HG02981 (cell line): ENCODE data around the gene HES4.
"Not testable (repeated sequence)": the region's sequence is repeated elsewhere in the genome, so short reads cannot be mapped to it uniquely, and the experiment has no call there.

ENCODE experiments used
- ATAC-seq: cut with Tn5 transposase; IDR thresholded peaks from one replicate; pipeline ENCODE4 v1.9.1; 2021; ENCODE audit warnings: mild to moderate bottlenecking, moderate library complexity; ENCODE audit not compliant: unreplicated experiment

Gene HES4

DNA sequence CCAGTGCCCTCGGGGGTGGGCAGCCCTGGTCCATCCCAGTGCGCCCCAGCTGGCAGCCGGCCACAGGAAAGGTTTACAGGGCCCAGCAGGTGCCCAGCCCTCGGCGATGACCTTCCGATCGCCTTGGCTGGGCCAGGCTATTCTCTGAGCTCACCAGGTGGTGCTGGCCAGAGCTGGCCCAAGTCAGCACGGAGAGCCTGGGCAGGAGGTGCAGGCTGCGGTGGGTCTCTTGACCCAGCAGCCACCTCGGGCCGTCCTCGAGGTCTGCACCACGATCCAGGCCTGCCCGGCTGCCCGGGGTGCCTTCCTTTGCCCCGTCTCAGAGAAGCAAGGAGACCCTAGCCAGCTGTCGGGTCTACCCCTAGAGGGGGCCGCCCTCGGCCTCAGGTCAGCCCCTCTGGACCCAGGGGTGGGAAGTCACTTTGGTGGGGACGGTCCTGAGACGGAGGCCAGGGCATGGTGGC, 18.4 kb downstream of the HES4 start:
- no peak for ATAC-seq

DNA sequence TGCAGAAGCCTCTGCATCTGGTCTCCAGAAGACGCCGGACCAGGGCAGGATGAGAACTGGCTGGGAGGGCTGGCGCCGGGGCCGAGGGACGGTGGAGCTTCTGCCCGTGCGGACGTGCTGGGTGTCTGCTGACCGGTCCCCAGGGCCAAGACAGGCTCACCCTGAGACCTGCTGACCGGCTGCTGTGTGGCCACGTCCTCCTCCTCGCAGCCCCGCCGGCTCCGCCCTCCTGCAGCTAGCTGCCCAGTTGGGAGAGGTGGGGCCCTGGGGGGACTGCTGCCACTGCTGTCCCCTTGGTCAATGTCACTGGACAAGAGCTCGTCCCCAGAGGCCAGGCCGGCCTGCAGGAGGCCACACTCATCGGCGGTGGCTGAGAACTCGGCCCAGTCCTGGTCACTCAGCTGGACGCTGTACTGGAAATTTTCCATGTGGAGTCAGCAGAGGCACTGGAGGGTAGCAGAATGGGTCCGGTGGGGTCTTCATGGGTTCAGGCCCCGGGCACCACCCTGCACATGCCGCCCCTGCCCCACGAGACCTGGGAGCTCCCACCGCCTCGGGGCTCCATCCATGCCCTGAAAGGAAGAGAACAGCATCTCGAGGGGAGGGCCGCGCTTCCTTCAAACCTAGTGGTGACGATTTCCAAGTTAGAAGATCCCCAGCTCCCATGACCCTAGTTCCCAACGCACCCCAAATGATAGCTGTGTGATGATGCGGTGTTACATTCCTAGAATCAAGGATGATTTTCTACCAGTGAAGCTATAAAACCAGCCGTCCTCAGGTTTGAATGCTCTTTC, 19.1 kb downstream of the HES4 start:
- ATAC-seq, result no peak

DNA sequence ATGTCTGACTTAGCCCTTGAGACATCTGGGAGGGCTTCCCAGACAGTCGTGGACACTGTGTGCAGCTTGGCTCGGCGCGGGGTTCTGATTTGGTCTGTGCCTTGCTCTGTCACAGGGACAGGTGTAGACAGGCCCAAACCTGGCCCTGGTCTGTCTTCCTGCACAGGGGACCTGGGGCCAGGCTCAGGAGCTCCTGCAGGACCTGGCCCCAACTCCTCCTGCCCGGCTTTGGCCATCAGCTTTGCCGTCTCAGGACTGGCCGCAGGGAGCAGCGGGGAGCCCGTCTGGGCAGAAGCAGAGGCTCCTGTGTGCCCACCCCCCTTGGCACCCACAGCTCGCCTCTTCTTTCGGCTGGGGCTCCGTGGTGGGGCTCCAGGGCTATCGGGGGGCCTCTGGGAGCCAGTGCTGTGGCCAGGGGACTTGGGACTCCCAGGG, 19.7 kb downstream of the HES4 start:
- ATAC-seq, result no peak

DNA sequence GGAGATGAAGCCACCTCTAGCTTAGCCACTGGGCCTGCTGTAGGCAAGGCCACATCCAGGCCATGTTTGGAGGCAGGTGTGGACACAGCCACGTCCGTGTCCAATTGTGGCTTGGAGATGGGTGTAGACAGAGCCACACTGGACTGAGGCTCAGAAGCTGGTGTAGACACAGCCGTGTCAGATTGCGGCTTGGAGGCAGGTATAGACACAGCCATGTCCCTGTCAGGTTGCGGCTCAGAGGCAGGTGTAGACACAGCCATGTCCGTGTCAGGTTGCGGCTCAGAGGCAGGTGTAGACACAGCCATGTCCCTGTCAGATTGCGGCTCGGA, 20.2 kb downstream of the HES4 start:
- ATAC-seq, result no peak

DNA sequence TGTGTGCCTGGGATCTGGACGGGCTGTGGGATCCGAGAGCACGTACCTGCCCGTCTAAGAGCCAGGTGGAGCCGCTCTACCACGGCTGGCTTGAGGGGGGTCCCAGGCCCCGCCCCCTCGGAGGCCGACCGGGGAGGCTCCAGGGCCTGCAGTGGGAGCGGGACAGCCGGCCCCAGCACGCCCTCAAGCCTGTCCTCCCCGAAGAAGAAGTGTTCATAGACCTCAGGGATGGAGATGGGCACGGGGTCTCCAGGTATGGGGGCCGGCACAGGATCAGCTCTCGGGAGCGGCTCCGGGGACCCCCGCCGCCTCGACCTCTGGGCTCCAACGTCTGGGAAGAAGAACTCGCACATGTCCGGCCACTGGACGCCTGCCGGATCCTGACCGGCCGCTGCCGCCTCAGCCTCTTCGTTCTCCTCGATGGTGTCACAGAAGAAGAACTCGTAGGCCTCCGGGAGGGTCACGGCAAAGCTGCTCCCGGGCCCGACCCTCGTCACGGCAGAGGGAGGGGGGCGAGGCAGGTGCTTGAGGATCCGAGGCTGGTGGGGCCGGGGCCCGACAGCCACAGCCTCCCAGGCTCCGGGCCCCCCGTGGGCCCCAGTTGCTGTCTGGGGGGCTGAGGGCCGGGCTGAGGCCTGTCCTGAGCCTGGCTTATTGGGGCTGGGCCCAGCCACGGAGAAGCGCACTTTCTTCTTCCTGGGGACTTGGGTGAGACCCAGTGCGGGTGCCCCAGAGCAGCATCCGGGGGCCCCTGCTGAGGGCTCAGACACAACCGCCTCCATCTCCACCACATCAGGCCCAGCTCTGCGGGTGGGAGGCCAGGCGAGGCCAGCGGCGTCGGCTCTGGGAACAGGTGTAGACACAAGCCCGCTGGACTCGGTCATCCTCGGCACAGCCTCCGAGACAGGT, 20.8 kb downstream of the HES4 start:
- no peak for ATAC-seq

DNA sequence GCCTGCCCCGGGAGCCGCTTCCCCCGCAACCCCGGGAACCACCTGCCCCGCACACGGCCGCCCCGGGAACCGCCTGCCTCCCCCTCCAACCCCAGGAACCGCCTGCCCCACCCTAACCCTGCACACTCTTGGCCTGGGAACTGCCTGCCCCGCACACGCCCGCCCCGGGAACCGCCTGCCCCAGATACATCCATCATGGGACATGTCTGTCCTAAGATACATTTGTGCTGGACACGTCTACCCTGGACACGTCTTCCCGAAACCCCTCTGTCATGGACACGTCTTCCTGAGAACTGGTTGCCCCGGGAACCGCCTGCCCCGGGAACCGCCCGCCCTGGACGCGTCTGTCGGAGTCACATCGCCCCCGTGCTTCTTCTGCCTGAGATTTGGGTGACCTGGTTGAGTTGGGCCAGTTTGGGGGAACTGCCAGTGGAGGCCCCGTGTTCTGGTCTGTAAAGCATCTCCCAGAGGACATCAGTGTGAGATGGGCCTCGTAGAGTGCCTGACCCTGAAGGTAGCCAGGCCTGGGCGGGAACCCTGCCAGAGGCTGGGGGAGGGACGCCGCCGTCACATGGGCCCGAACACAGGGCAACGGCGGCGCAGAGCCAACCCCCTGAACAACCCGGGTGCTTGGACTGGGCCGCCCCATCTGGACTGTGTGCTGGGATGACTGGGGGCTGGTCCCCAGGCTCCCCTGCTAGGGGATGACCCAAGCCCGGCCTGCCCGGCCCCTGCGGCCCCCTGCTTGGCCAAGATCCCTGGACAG, 21.6 kb downstream of the HES4 start:
- ATAC-seq, result no peak

DNA sequence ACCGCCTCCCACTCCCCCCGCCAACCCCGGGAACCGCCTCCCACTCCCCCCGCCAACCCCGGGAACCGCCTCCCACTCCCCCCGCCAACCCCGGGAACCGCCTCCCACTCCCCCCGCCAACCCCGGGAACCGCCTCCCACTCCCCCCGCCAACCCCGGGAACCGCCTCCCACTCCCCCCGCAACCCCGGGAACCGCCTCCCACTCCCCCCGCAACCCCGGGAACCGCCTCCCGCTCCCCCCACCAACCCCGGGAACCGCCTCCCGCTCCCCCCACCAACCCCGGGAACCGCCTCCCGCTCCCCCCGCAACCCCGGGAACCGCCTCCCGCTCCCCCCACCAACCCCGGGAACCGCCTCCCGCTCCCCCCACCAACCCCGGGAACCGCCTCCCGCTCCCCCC, 23.1 kb downstream of the HES4 start:
- ATAC-seq, result not testable (repeated sequence)

DNA sequence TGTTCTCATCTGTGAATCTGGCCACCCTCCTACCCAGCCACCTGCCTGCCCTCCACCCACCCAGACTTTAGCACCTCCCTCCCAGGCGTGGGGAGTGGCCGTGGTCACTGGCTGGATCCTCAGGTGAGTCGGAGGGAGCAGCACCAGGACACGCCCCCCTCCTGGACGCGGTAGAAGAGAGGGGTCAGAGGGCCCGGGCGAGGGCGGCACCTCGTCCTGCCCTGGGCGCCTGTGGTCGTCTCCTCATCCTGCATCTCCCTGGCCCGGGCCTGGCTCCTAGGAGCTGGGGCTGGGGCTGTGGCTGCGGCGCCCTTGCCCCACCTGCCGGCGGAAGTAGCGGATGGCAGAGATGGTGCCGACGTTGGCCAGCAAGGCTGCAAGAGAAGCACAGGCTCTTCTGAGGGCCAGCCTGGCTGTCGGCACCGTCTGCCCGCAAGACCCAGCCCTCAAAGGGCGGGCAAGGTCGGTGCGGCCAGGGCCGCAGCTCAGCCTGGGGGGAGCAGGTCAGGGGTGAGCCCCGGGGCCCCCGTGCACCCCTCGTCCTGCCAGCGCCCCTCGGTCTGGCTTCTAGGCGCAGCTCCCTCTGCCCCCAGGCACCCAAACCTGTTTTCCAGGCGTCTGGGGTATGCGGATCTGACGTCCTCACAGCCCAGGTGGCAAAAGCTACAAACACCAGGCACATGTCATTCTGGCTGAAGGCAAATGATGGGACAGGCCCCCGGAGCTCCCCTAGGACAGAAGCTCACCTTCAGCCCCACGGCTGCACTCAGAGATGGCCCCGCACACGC, 23.8 kb downstream of the HES4 start:
- ATAC-seq, result peak; percentile 57

DNA sequence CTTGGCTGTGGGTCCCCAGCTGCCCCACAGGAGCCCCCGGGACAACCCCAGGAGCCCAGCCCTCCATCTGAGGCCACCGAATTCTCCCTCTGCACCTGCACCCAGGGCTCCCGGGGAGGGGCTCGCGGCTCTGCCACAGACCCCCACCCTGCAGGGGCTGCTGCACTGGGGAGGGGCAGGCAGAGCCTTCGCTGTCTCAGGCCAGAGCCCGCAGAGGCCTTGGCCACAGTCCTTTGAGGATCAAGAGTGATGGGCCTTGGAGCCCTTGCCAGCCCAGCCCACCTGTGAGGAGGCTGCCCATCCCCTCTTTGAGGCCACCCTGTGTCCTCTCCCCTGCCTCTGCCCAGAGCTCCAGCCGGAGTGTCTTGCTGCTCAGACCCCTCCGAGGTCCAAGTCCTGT, 24.5 kb downstream of the HES4 start:
- no peak for ATAC-seq

DNA sequence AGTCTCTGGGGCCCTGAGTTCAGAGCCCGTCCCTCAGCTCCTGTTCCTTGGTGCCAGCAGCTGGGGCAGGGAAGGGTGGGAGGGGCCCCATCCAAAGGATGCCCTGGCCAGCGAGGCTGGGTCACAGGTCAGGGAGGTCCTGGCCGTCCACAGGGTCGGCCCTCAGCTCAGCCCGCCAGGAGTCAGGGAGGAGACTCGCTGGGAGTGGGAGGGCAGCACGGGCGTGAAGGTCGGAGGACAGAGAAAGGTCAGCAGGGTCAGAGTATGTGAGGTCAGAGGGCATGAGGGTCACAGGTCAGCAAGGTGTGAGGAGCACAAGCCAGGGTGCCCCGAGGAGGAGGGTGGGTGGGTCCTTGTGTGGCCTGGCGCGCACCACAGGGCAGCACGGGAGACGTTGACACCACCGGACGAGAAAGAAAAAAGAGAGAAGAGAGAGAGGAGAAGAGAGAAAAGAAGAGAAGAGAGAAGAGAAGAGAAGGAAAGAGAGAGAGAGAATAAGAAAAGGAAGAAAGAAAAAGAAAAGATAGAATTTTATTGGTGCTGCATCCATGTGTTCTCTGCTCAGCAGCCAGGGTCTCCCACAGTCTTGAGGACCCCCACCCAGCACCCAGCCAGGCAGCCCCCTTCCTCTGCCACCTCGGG, 25.1 kb downstream of the HES4 start:
- ATAC-seq, result no peak

DNA sequence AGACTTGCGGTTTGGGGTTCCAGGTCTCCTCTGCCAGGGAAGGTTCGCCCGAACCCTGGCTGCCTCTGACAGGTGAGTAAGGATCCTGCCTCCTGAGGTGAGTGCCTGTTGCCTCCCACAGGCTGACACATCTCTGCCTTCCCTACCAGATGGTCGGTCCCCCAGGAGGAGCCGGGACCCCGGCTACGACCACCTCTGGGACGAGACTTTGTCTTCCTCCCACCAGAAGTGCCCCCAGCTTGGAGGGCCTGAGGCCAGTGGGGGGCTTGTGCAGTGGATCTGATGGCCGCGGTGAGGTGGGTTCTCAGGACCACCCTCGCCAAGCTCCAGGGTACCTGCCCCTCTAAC, 25.6 kb downstream of the HES4 start:
- ATAC-seq, result no peak

DNA sequence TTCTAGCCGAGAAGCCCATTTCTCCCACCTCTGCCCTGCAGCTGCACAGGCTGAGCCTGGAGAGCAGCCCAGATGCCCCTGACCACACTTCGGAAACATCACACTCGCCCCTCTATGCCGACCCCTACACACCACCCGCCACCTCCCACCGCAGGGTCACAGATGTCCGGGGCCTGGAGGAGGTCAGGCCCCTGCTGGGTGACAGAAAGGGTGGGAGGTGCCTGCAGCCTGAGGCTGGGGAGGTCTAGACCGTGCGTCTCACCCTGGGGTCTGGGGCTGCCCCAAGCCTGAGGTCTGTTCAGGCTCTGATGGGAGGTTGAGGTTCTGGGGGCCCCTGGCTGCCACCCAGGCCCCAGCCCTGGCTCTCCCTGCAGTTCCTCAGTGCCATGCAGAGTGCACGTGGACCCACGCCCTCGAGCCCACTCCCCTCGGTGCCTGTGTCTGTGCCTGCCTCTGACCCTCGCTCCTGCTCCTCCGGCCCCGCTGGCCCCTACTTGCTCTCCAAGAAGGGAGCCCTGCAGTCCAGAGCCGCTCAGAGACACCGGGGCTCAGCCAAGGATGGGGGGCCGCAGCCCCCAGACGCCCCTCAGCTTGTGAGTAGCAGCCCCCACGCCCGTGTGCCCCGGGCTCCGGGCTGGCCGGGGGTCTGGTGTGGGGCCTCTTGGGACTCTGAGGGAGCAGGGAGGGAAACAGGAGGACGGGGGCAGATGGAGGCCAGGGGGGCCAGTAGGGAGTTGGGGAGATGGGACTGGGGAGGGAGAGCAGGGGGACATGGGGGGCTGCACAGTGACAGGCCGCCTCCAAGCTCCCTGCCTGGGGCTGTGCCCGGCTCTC, 26.2 kb downstream of the HES4 start:
- ATAC-seq, result no peak

DNA sequence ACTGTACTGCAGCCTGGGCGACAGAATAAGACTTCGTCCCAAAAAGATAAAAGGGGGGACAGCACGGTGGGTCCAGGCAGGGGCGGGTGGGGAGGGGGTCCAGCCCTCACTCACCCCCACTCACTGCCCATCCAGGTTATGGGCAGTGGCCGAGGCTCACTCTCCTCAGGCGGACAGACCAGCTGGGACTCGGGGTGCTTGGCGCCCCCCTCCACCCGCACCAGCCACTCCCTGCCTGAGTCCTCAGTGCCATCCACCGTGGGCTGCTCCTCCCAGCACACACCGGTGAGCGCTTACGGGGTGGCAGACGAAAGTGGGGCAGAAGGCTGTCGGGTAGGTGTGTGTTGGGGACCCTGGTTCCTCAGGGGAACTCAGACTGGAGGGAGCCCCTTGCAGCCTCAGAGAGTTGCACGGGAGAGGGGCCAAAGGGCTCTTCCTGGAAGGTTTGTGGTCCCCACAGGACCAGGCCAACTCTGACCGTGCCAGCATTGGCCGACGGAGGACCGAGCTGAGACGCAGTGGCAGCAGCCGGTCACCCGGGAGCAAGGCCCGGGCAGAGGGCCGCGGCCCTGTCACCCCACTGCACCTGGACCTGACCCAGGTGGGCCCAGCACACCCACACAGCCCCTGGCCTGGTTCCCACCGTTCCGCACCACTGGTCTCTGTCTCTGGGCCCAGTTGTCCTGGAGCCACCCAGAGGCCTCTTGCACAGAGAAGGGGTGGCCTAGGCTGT, 27.0 kb downstream of the HES4 start:
- ATAC-seq, result no peak

DNA sequence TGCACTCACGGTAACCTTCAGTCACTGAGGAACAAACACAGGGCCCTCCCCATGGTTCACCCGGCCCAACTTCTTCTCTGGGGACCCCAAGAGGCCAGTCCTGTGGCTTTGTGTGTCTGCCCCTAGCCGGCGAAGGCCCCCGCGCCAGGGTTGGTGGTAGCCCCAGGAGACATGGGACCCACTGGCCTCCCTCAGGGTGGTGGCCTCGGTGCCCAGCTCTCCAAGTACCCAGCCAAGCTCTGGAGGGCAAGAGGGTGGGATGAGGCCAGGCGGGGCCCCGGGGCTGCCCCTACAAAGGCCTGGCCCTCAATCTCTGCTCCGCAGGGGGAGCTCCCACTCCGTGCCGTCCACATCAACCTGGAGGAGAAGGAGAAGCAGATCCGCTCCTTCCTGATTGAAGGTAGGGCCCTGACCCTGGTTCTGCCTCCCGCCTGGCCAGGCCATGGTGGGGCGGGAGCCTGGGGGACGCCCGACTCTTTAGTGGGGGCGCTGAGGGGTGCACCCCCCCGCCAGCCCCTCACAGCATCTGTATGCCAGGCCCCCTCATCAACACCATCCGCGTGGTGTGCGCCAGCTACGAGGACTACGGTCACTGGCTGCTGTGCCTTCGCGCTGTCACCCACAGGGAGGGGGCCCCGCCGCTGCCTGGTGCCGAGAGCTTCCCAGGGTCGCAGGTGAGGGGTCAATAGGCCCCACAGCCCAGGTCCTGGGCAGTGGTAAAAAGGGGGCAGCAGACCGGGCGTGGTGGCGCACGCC, 28.0 kb downstream of the HES4 start:
- ATAC-seq, result no peak

DNA sequence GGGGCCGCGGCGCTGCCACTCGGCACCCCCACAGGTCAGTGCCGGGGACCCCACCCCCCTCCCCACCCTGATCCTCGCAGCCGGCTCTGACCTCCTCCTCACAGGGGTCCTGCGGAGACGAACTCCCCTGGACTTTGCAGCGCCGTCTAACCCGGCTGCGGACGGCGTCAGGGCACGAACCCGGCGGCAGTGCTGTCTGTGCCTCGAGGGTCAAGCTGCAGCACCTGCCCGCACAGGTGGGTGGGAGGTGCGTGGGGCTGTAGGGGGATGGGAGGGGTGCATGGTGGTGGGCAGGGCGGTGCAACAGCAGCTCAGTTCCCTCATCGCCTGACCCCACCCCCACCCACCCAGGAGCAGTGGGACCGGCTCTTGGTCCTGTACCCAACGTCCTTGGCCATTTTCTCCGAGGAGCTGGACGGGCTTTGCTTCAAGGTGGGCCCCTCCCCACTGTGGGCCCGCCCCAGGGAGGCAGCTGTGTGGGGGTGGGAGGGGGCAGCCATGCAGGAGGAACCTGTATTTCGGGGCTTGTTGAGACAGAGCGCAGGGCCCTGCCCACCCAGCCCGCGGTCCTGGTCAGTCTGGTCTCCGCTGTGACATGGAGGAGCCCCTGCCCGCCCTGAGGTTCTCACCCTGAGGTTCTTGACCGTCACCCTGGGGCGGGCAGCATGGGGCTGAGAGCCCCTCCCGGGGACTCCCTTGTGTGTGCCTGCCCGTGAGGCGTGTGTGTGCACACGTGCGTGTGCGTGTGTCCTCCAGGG, 28.7 kb downstream of the HES4 start:
- ATAC-seq, result no peak

DNA sequence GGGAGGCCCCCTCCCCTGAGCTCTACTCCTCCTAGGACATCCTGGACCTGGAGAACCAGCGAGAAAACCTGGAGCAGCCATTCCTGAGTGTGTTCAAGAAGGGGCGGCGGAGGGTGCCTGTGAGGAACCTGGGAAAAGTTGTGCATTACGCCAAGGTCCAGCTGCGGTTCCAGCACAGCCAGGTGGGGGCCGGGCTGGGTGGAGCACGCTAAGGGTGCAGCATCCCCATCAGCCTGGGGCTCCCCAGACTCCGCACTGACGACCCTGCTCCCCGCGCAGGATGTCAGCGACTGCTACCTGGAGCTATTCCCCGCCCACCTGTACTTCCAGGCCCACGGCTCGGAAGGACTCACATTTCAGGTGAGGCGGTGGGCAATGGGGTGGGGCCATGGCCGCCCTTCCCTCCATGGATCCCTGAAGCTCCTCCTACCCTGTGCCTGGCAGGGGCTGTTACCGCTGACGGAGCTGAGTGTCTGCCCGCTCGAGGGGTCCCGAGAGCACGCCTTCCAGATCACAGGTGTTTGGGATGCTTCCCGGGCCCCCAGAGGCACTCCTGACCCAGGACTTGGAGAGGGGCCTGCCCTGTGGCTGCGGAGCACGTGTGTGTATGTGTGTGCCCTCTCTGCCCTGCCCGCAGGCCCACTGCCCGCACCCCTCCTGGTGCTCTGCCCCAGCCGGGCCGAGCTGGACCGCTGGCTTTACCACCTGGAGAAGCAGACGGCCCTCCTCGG, 29.5 kb downstream of the HES4 start:
- no peak for ATAC-seq
